Upper lobe of right lung (tissue), 1 donor: Measurements from ENCODE around the gene DCST1. TPM values are rescaled to one million over a fixed set of nuclear protein-coding genes. Genes with fewer than 3 reads are reported as not detected.

Experiments
- ATAC-seq: fragments of 200-7000 bp; cut with Tn5 transposase; one replicate; pipeline ENCODE4 v1.9.1; 2020; ENCODE audit warnings: mild to moderate bottlenecking, moderate library complexity
- DNase-seq: peaks from one replicate; pipeline ENCODE4 v3.0.0-alpha.2; 2020
- H3K27ac ChIP-seq: fragments of 200-600 bp; one replicate; pipeline ENCODE4 v1.8.0; 2022
- H3K27me3 ChIP-seq: fragments of 200-600 bp; one replicate; pipeline ENCODE4 v1.8.0; 2022; ENCODE audit warnings: mild to moderate bottlenecking
- H3K36me3 ChIP-seq: fragments of 200-600 bp; one replicate; pipeline ENCODE4 v1.8.0; 2022
- H3K4me1 ChIP-seq: fragments of 200-600 bp; one replicate; pipeline ENCODE4 v1.8.0; 2022
- H3K4me3 ChIP-seq: fragments of 200-600 bp; one replicate; pipeline ENCODE4 v1.8.0; 2022; ENCODE audit warnings: mild to moderate bottlenecking
- H3K9me3 ChIP-seq: fragments of 200-600 bp; one replicate; pipeline ENCODE4 v1.8.0; 2022
- CTCF ChIP-seq: fragments of 200-600 bp; IDR thresholded peaks from one replicate; pipeline ENCODE4 v1.8.0; 2022; ENCODE audit warnings: antibody characterized with exemption
- intact Hi-C: fragments of 100-400 bp; cut with DNase I; formaldehyde crosslinking; loops from one replicate; pipeline ENCODE4 v1.11.0; 2022
- total RNA-seq: library from RNA; stranded (reverse); fragmentation: NEBNext Ultra II Directional; extraction: Animal tissue kit (Norgen Biotek cat#: 25700); gene quantifications from one replicate; pipeline ENCODE4 v1.2.1, GENCODE V29; 2021
- donor health status: DM: no; HTN: yes; CAD: no; lungs with severe emphysema.

DCST1 gene
- total RNA-seq, 1 donor from 2014 or later, result not detected

DNA sequence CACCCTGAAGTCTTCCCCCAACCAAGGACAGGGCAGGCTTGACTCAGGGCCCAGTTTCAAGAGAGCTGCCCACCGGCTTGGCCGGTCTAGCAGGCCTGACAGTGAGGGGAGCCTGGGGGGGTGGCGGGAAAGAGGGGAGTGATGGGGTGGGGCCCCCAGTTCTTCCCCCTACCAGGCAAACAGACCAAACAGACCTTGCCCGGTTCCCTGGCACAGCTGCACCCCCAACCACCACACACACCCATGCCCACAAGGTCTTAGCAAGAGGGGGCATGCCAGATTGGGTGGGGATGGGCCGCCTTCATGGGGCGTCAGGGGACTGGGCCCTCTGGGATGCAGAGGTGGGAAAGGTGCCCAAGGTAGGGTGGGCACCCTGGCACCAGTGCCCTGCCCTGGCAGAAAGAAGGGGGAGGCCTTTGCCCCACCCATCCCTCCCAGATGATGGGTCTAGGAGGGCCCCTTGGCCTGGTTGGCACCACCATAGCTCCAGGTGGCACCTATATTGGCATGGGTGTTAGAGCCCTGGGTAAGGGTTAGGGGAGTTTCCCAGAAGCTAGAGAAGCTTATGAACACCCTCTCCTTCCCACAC lies 22.1 kb upstream of the DCST1 start:
- Histone ChIP-seq H3K4me1 (peaks cover 65% of the 10 kb centered on the region), H3K27ac (peak overlapping the region; percentile 66), H3K27me3 (no peaks in the 10 kb centered on the region), H3K4me3 (no peak overlapping the region), H3K9me3 (no peaks in the 10 kb centered on the region), H3K36me3 (peaks cover 26% of the 10 kb centered on the region)
- intact Hi-C loops, result no loop called here
- no peak for DNase-seq
- no peak for ATAC-seq
- no peak for TF ChIP-seq CTCF

- intact Hi-C loops, result no loop called here
- Histone ChIP-seq H3K4me1 (peaks cover 65% of the 10 kb centered on the region), H3K27ac (peak overlapping the region; percentile 66), H3K4me3 (no peak overlapping the region), H3K27me3 (no peaks in the 10 kb centered on the region), H3K9me3 (no peaks in the 10 kb centered on the region), H3K36me3 (peaks cover 28% of the 10 kb centered on the region)
- no peak for TF ChIP-seq CTCF
- DNase-seq (peak; percentile 89), ATAC-seq (peak; percentile 73)
Observed at GRCh38 chr1:155012026-155012546, 21.5 kb upstream of the DCST1 start.

- Histone ChIP-seq H3K9me3 (no peaks in the 10 kb centered on the region), H3K27me3 (no peaks in the 10 kb centered on the region), H3K4me3 (no peak overlapping the region), H3K4me1 (peaks cover 65% of the 10 kb centered on the region), H3K27ac (peak overlapping the region; percentile 30), H3K36me3 (peaks cover 28% of the 10 kb centered on the region)
- DNase-seq (no peak), ATAC-seq (no peak)
- intact Hi-C loops, result no loop called here
- no peak for TF ChIP-seq CTCF
Observed at GRCh38 chr1:155012776-155013602, 20.6 kb upstream of the DCST1 start.

DNA sequence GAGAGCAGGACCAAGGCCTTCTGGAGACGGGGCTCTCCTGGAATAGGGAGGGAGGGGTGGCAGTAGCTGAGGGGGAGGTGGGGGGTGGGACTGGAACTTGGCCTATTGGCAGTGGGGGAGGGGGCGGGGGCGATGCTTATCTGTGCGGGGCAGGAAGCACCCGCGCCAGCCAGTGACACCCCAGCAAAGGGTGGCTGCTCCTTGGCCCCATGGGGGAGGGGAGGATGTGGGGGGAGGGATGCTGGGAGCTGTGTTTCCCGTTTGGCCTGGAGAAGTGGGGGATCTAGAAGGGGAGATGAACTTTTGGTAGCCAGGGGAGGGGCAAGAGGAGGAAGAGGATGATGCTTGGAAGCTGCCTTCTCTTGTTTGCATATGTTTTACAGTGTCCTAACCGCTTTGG lies 20.0 kb upstream of the DCST1 start:
- no peak for ATAC-seq
- Histone ChIP-seq H3K27me3 (no peaks in the 10 kb centered on the region), H3K4me3 (no peak overlapping the region), H3K27ac (no peak overlapping the region), H3K4me1 (peaks cover 65% of the 10 kb centered on the region), H3K36me3 (peaks cover 28% of the 10 kb centered on the region), H3K9me3 (no peaks in the 10 kb centered on the region)
- no peak for TF ChIP-seq CTCF
- intact Hi-C loops, result no loop called here
- no peak for DNase-seq

GRCh38 chr1:155014709-155015508 lies 18.7 kb upstream of the DCST1 start:
- Histone ChIP-seq H3K27me3 (no peaks in the 10 kb centered on the region), H3K9me3 (no peaks in the 10 kb centered on the region), H3K27ac (no peak overlapping the region), H3K4me1 (peaks cover 64% of the 10 kb centered on the region), H3K36me3 (peaks cover 28% of the 10 kb centered on the region), H3K4me3 (no peak overlapping the region)
- DNase-seq, result no peak
- intact Hi-C loops, result no loop called here
- TF ChIP-seq CTCF, result no peak
- ATAC-seq, result no peak
